ENCODE results near the gene DNAJC11.

The DNAJC11 gene

DNA sequence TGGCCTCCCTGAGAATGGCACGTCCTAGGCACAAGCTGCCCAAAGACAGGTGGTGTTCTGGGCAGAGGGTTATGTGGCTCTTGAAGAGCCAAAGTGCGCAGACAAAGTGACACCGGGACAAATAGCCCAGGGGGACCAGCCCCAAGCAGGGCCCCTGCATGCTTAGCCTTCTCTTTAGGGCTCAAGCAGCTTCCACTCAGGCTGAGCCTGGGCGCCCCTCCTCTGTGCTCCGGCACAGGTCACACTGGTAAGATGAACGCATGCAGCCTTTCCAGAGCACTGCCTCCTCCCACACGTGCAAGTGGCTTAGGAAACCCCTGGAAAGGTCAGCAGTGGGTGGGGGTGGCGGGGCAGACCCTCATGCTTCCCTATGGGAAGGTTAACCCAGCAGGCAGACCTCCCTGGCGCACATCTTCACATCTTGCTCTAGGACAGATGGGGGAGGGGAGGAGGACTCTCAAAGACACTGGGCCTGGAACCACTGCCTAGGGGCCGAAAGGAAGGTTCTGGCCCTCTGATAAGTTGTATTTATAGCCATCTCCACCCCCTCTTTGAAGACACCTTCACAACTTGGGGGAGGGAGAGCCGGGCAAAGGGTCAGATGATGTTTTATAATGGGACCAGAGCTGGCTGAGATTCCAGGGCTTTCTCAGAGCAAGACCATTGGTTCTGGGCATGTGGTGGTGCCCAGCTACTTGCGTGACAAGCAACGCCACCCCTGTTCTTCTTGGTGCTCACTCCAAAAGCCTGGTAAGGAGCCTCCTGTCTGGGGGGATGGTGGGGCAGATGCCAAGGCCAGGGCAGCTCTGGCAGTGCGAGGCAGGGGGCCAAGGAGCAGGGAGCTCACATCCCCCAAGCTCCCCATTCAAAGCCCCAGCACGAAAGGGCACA, 104.5 kb downstream of the DNAJC11 start:
- H3K27ac ChIP-seq (ENCODE audit: insufficient read depth in 1 of 2, low read depth in 1 of 2, low read length in 2 of 2, poor library complexity in 1 of 2, severe bottlenecking in 2 of 2), result no peak overlapping the region
- H3K9me3 ChIP-seq (ENCODE audit: control extremely low read depth in 1 of 5, control insufficient read depth in 4 of 5, insufficient read depth in 2 of 5, low read depth in 1 of 5, low read length in 4 of 5), result no peaks in the 10 kb centered on the region
- WGBS (ENCODE audit: insufficient coverage), result 100% methylated on average over 12 of the region's 15 CpGs
- no peak overlapping the region for H3K4me3 ChIP-seq (ENCODE audit: control insufficient read depth in 1 of 7, extremely low read depth in 1 of 7, insufficient read depth in 4 of 7, low read depth in 2 of 7, low read length in 6 of 7)
- H3K4me1 ChIP-seq (ENCODE audit: control extremely low read depth in 1 of 4, control insufficient read depth in 4 of 4, insufficient read depth in 4 of 4, low read length in 3 of 4), result peaks cover 7 to 54% (median 48%) of the 10 kb centered on the region in 4 experiments
- peaks cover 7 to 69% (median 53%) of the 10 kb centered on the region in 4 experiments for H3K36me3 ChIP-seq (ENCODE audit: control insufficient read depth in 4 of 4, insufficient read depth in 4 of 4, low read length in 3 of 4)
- POLR2A ChIA-PET, result no interaction called here
- CTCF ChIA-PET, result interaction anchor here (0.9 to 1.9 kb wide), 3 partner anchors 8 to 38 kb away, joined by 3 to 12 read pairs (median 4); no protein-coding TSS in a partner anchor
- no peaks in the 10 kb centered on the region for H3K27me3 ChIP-seq (replicated peaks in 2 of 5; ENCODE audit: control insufficient read depth in 4 of 5, insufficient read depth in 5 of 5, low read length in 4 of 5)
- no peak for DNase-seq

DNA sequence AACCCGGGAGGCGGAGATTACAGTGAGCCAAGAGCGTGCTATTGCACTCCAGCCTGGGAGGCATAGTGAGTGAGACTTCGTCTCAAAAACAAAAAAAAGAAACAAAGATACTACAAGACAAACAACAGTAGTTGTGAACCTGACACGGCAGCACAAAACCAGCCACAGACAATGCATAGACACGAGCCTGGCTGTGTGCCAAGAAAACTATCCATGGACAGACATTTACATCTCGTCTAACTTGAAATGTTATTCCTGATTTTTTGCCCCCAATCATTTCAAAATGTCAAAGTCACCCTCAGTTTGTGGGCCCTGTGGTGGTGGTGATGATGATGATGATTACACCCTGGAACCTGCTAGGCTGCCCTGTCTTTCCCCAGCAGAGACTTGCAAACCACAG, 105.3 kb downstream of the DNAJC11 start:
- no peak overlapping the region for H3K4me3 ChIP-seq (ENCODE audit: control insufficient read depth in 1 of 7, extremely low read depth in 1 of 7, insufficient read depth in 4 of 7, low read depth in 2 of 7, low read length in 6 of 7)
- CTCF ChIA-PET, result interaction anchor here (1.2 kb wide), 1 partner anchor 43 kb away, joined by 3 read pairs; no protein-coding TSS in a partner anchor
- peaks cover 7 to 75% (median 56%) of the 10 kb centered on the region in 4 experiments for H3K36me3 ChIP-seq (ENCODE audit: control insufficient read depth in 4 of 4, insufficient read depth in 4 of 4, low read length in 3 of 4)
- H3K27ac ChIP-seq (ENCODE audit: insufficient read depth in 1 of 2, low read depth in 1 of 2, low read length in 2 of 2, poor library complexity in 1 of 2, severe bottlenecking in 2 of 2), result no peak overlapping the region
- H3K9me3 ChIP-seq (ENCODE audit: control extremely low read depth in 1 of 5, control insufficient read depth in 4 of 5, insufficient read depth in 2 of 5, low read depth in 1 of 5, low read length in 4 of 5), result no peaks in the 10 kb centered on the region
- 84% methylated on average over 6 of the region's 7 CpGs for WGBS (ENCODE audit: insufficient coverage)
- DNase-seq, result no peak
- peaks cover 10 to 55% (median 49%) of the 10 kb centered on the region in 4 experiments for H3K4me1 ChIP-seq (ENCODE audit: control extremely low read depth in 1 of 4, control insufficient read depth in 4 of 4, insufficient read depth in 4 of 4, low read length in 3 of 4)
- POLR2A ChIA-PET, result no interaction called here
- H3K27me3 ChIP-seq (replicated peaks in 2 of 5; ENCODE audit: control insufficient read depth in 4 of 5, insufficient read depth in 5 of 5, low read length in 4 of 5), result no peaks in the 10 kb centered on the region

DNA sequence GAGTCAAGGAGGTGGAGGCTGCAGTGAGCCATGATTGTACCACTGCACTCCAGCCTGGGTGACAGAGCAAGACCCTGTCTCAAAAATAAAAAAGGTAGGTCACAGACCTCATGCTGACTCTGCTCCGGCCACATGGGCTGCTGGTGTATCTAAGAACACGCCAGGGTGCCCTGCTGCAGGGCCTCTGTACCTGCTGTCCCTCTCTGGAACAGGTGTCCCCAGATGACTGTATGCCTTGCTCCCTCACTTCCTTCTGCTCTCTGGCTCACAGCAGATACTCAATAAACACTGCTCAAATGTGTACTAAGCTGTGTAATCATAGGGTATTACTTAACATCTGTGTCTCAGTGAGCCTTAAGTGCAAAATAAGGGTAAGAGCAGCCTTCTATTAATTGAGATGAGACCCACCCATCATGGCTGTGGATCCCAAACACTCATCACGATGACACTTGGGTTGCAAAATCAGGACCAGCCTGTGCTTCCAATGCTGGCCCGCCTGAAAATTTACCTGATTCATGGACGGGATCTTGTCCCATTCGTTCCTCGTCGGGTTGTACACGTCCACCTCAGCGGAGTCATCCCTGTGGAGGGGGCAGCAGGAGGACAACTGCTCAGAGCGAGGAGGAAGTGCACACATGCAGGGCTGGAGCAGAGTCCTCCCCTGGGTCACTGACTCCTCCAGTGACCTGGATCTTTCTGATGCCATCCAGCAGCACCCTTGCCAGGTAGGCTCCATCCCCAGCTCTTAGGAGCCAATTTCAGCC, 106.5 kb downstream of the DNAJC11 start:
- Histone ChIP-seq H3K4me1 (ENCODE audit: control extremely low read depth in 1 of 4, control insufficient read depth in 4 of 4, insufficient read depth in 4 of 4, low read length in 3 of 4) (peaks cover 8 to 57% (median 49%) of the 10 kb centered on the region in 4 experiments), H3K9me3 (ENCODE audit: control extremely low read depth in 1 of 5, control insufficient read depth in 4 of 5, insufficient read depth in 2 of 5, low read depth in 1 of 5, low read length in 4 of 5) (no peaks in the 10 kb centered on the region), H3K4me3 (ENCODE audit: control insufficient read depth in 1 of 7, extremely low read depth in 1 of 7, insufficient read depth in 4 of 7, low read depth in 2 of 7, low read length in 6 of 7) (no peak overlapping the region), H3K27ac (ENCODE audit: insufficient read depth in 1 of 2, low read depth in 1 of 2, low read length in 2 of 2, poor library complexity in 1 of 2, severe bottlenecking in 2 of 2) (no peak overlapping the region), H3K27me3 (replicated peaks in 2 of 5; ENCODE audit: control insufficient read depth in 4 of 5, insufficient read depth in 5 of 5, low read length in 4 of 5) (no peaks in the 10 kb centered on the region), H3K36me3 (ENCODE audit: control insufficient read depth in 4 of 4, insufficient read depth in 4 of 4, low read length in 3 of 4) (peaks cover 7 to 81% (median 60%) of the 10 kb centered on the region in 4 experiments)
- CTCF ChIA-PET, result interaction anchor here (1.2 kb wide), 1 partner anchor 42 kb away, joined by 3 read pairs; no protein-coding TSS in a partner anchor
- POLR2A ChIA-PET, result no interaction called here
- WGBS (ENCODE audit: insufficient coverage), result 96% methylated on average over 11 of the region's 11 CpGs
- DNase-seq, result no peak

DNA sequence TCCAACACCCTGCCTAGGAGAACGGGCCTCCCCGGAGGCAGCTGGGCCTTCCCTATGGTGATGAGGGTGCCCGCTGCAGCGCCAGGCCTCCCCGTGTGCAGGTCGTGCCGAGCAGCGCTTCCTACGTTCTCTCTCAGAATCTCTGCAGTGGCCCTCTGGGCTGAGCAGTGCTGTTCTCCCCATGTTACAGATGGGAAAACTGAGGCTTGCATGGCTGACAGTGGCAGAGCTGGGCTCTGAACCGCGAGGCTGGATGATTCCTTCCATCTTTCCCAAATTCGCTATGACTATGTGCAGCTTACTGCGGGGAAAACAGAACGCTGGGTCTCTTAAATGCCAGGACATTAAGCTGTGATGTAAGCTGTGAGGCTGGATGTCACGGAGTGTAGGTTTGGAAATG, 107.8 kb downstream of the DNAJC11 start:
- POLR2A ChIA-PET, result no interaction called here
- Histone ChIP-seq H3K36me3 (ENCODE audit: control insufficient read depth in 4 of 4, insufficient read depth in 4 of 4, low read length in 3 of 4) (peaks cover 7 to 86% (median 65%) of the 10 kb centered on the region in 4 experiments), H3K9me3 (ENCODE audit: control extremely low read depth in 1 of 5, control insufficient read depth in 4 of 5, insufficient read depth in 2 of 5, low read depth in 1 of 5, low read length in 4 of 5) (no peaks in the 10 kb centered on the region), H3K27ac (ENCODE audit: insufficient read depth in 1 of 2, low read depth in 1 of 2, low read length in 2 of 2, poor library complexity in 1 of 2, severe bottlenecking in 2 of 2) (no peak overlapping the region), H3K4me1 (ENCODE audit: control extremely low read depth in 1 of 4, control insufficient read depth in 4 of 4, insufficient read depth in 4 of 4, low read length in 3 of 4) (peaks cover 6 to 57% (median 49%) of the 10 kb centered on the region in 4 experiments), H3K4me3 (ENCODE audit: control insufficient read depth in 1 of 7, extremely low read depth in 1 of 7, insufficient read depth in 4 of 7, low read depth in 2 of 7, low read length in 6 of 7) (no peak overlapping the region), H3K27me3 (replicated peaks in 2 of 5; ENCODE audit: control insufficient read depth in 4 of 5, insufficient read depth in 5 of 5, low read length in 4 of 5) (no peaks in the 10 kb centered on the region)
- CTCF ChIA-PET, result no interaction called here
- 98% methylated on average over 13 of the region's 15 CpGs for WGBS (ENCODE audit: insufficient coverage)
- DNase-seq, result no peak

DNA sequence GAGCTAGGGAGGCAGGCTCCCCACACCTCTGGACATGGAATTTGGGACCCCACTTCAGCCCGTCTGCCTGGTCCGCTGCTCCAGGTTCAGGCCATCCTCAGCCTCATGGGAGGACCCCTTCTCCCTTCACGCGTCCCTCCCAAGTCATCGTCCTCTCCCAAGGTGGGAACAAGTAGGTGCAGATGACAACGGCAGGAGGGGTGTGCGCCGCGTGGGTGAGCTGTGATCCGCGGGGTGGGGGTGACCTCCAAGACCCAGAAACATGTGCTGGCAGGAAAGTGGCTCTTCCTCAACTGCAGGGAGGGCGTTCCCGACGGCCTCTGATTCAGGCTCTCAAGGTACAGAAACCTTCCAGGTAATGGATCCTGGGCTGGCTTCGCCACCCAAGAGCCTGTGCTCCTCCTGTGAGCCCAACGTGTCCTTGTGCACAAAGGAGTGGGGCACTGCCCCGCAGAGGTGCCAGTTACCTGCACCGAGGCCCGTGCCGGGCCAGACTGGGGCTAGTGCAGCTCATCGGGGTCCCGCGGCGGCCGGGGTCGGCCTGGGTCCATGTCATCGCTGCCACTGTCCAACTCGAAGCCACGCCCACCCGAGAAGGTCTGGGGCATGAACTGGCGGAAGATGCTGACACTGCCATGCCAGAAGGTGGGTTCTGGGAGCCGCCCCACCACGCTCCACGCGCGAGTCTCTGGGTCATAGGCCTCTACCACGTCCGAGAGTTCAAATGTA, 108.6 kb downstream of the DNAJC11 start:
- no peak overlapping the region for H3K4me3 ChIP-seq (ENCODE audit: control insufficient read depth in 1 of 7, extremely low read depth in 1 of 7, insufficient read depth in 4 of 7, low read depth in 2 of 7, low read length in 6 of 7)
- H3K27ac ChIP-seq (ENCODE audit: insufficient read depth in 1 of 2, low read depth in 1 of 2, low read length in 2 of 2, poor library complexity in 1 of 2, severe bottlenecking in 2 of 2), result no peak overlapping the region
- ChIA-PET CTCF (interaction anchor here (1.2 kb wide), 1 partner anchor 10 kb away, joined by 3 read pairs; the partner anchor contains the start of gene KLHL21), POLR2A (no interaction called here)
- DNase-seq, result no peak
- H3K27me3 ChIP-seq (replicated peaks in 2 of 5; ENCODE audit: control insufficient read depth in 4 of 5, insufficient read depth in 5 of 5, low read length in 4 of 5), result no peaks in the 10 kb centered on the region
- H3K9me3 ChIP-seq (ENCODE audit: control extremely low read depth in 1 of 5, control insufficient read depth in 4 of 5, insufficient read depth in 2 of 5, low read depth in 1 of 5, low read length in 4 of 5), result no peaks in the 10 kb centered on the region
- 96% methylated on average over 36 of the region's 38 CpGs for WGBS (ENCODE audit: insufficient coverage)
- H3K36me3 ChIP-seq (ENCODE audit: control insufficient read depth in 4 of 4, insufficient read depth in 4 of 4, low read length in 3 of 4), result peaks cover 7 to 92% (median 65%) of the 10 kb centered on the region in 4 experiments
- H3K4me1 ChIP-seq (ENCODE audit: control extremely low read depth in 1 of 4, control insufficient read depth in 4 of 4, insufficient read depth in 4 of 4, low read length in 3 of 4), result peaks cover 6 to 62% (median 55%) of the 10 kb centered on the region in 4 experiments

DNA sequence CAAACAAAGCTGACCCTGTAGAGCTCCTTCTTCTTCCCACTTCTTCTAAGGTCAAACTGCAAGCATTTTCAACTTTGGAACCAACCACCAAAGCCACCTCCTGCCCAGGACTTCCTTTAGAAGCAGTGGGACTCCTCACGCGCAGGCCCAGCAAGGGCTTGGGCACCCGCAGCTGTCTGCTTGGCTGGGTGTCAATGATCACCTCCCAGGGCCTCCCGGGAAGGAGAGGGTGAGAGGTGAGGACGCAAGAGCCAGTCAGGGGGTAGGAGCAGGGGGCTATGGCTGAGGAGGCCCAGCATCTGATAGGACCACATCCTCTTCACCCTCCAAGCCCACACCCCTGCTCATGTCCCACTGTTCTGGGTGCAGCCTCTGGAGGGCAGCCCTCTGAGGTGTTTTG, 109.2 kb downstream of the DNAJC11 start:
- POLR2A ChIA-PET, result no interaction called here
- peaks cover 6 to 63% (median 55%) of the 10 kb centered on the region in 4 experiments for H3K4me1 ChIP-seq (ENCODE audit: control extremely low read depth in 1 of 4, control insufficient read depth in 4 of 4, insufficient read depth in 4 of 4, low read length in 3 of 4)
- no peaks in the 10 kb centered on the region for H3K9me3 ChIP-seq (ENCODE audit: control extremely low read depth in 1 of 5, control insufficient read depth in 4 of 5, insufficient read depth in 2 of 5, low read depth in 1 of 5, low read length in 4 of 5)
- no peak for DNase-seq
- H3K27ac ChIP-seq (ENCODE audit: insufficient read depth in 1 of 2, low read depth in 1 of 2, low read length in 2 of 2, poor library complexity in 1 of 2, severe bottlenecking in 2 of 2), result no peak overlapping the region
- peaks cover 7 to 92% (median 65%) of the 10 kb centered on the region in 4 experiments for H3K36me3 ChIP-seq (ENCODE audit: control insufficient read depth in 4 of 4, insufficient read depth in 4 of 4, low read length in 3 of 4)
- no peaks in the 10 kb centered on the region for H3K27me3 ChIP-seq (replicated peaks in 2 of 5; ENCODE audit: control insufficient read depth in 4 of 5, insufficient read depth in 5 of 5, low read length in 4 of 5)
- WGBS (ENCODE audit: insufficient coverage), result no CpG with 5 or more reads among the region's 5 CpGs
- CTCF ChIA-PET, result interaction anchor here (1.2 kb wide), 1 partner anchor 10 kb away, joined by 3 read pairs; the partner anchor contains the start of gene KLHL21
- no peak overlapping the region for H3K4me3 ChIP-seq (ENCODE audit: control insufficient read depth in 1 of 7, extremely low read depth in 1 of 7, insufficient read depth in 4 of 7, low read depth in 2 of 7, low read length in 6 of 7)
